ENCODE results near the gene ABR.

The ABR gene

DNA sequence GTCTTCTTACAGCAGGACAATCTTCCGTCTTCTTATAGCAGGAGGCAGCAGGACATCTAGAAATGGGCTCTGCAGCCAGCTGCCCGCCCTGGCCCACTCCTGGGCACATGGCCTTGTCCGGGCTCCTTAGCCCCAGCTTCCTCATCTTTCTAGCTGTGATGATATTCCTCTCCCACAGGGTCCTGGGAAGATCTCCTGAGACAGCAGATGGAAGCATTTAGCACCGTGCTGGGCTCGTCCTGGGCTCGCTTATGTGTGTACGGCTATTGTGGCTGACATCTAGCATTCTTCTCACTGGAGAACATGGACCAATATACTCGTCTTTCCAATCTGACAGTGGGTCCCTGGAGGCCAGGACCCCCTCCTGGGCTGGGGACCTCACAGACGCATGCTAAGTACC, 134.3 kb downstream of the ABR start:
- no peak for TF ChIP-seq CTCF (IDR thresholded peaks at IDR 0.05)

DNA sequence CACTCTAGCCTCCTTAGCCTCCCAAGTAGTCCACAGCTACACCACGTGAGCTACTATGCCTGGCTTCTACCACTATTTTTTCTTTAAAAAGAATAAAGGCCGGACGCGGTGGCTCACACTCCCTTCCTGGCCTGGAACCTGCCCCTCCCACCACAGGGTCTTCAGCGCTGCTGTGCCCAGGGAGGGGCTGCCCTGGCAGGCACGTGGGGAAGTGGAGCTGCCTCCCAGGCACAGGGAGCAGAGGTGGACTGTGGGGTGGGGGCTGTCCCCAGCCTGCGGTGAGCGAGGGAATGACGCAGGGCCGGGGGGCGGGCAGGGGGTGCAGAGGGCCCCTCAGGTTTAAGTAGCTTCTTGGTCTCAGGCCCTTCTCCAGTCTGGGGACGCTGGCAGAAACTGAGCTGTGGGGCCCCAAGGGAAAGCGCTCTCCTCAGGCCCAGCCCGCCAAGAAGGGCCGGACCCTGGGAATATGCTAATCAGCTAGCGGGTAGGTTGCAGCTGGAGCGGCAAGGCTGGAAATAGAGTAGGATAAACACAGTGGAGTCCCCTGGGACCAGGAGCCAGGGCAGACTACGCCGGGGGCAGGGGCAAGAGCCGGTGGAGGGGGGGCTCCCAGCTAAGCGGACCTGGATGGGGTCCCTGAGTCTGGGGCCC, 136.1 kb downstream of the ABR start:
- TF ChIP-seq CTCF (IDR thresholded peaks at IDR 0.05): no peak

DNA sequence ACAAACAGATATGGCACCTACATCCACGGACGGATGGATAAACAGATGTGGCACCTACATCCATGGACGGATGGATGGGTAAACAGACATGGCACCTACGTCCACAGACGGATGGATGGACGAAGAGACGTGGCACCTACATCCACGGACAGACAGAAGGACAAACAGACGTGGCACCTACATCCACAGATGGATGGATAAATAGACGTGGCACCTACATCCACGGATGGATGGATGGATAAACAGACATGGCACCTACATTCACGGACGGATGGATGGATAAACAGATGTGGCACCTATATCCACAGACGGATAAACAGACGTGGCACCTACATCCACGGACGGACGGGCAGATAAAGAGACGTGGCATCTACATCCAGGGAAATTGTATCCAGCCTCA, 137.3 kb downstream of the ABR start:
- no peak for TF ChIP-seq CTCF (IDR thresholded peaks at IDR 0.05)

- no peak for TF ChIP-seq CTCF (IDR thresholded peaks at IDR 0.05)
Observed at GRCh38 chr17:1041746-1042145, 138.0 kb downstream of the ABR start.

DNA sequence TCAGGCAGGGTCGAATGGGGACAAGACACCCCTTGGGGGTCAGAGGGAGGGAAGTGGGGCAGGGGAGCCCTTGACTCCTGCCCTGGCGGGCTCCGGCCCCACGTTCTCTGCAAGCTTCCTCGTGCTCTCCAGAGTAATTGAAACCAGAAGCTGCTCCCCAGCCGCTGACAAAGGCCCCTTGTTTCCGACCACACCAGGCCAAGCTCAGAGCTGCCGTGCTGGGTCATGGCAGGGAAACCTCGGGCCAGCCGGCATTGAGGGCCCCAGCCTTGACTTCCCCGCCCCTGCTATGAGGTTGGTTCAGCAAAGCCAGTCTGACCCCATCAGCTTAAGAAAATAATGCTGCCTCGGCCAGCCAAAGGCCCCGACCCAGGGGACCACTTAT, 139.6 kb downstream of the ABR start:
- no peak for TF ChIP-seq CTCF (IDR thresholded peaks at IDR 0.05)

DNA sequence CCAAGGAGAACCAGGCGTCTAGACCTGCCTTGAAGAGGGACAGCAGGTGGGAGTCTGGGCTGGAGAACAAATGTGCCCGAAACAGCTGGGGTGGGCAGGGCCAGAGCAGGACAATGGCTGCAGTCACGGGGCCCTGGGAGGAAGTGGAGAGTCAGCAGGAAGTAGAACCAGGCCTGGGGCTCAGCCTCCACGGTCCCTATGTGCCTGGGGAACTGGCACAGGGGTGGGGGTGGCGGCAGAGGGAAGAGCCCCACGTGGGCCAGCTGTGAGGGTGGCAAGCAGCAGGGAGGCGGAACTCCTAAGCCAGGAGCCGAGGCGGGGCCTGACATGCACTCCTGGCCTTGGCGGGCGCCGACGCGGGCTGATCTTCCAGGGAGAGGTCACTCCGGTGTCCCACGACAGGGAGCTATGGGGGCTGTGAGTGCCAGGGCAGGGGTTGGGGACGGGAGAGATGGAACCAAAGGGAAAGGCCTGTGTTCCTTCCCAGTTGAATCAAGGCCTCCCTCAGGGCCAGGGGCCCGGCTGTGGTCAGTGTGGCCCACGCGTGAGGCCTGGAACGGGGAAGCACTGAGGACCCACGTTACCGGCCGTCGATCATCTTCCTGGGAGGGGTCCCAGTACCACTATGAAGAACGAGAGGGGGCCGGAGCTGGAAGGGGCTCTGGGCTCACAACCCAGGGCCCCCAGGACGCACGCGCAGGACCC, 140.1 kb downstream of the ABR start:
- no peak for TF ChIP-seq CTCF (IDR thresholded peaks at IDR 0.05)

- TF ChIP-seq CTCF (IDR thresholded peaks at IDR 0.05): no peak
Observed at GRCh38 chr17:1039123-1039507, 140.7 kb downstream of the ABR start.
